Neuron (in vitro differentiated cells): ENCODE results near the gene TTC23L.

Experiments used
- H2AFZ ChIP-seq: one replicate; pipeline ENCODE4 v1.6.1; 2013; ENCODE audit warnings: low read depth, mild to moderate bottlenecking, inconsistent platforms, low read length, moderate library complexity
- H3K27me3 ChIP-seq: one replicate; pipeline ENCODE4 v1.6.1; 2013; ENCODE audit warnings: low read length; ENCODE audit not compliant: insufficient read depth
- H3K36me3 ChIP-seq: one replicate; pipeline ENCODE4 v1.6.1; 2013; ENCODE audit warnings: low read length; ENCODE audit not compliant: insufficient read depth
- H3K4me1 ChIP-seq: one replicate; pipeline ENCODE4 v1.6.1; 2013; ENCODE audit warnings: low read length; ENCODE audit not compliant: insufficient read depth
- H3K4me3 ChIP-seq: 2 replicates; pipeline ENCODE4 v1.5.1; 2013; ENCODE audit warnings: mild to moderate bottlenecking, low read length, moderate library complexity
- H3K9me3 ChIP-seq: one replicate; pipeline ENCODE4 v1.6.1; 2013; ENCODE audit warnings: low read length

TTC23L gene

GRCh38 chr5:34838785-34839714, at the start of gene TTC23L:
TTC23L (plus strand) TSS chr5:34839164; CDS start chr5:34840672, 1,508 bp downstream.
- Histone ChIP-seq H3K36me3 (peaks cover 2% of the 10 kb centered on the region), H3K9me3 (peaks cover 5% of the 10 kb centered on the region), H3K4me1 (peaks cover 13% of the 10 kb centered on the region), H3K4me3 (peak within 1 kb of the TSS; percentile 62), H2AFZ (peak within 1 kb of the TSS; percentile 84), H3K27me3 (no peaks in the 10 kb centered on the region)

- Histone ChIP-seq H3K4me1 (no peaks in the 10 kb centered on the region), H3K27me3 (no peaks in the 10 kb centered on the region), H3K36me3 (peaks cover 2% of the 10 kb centered on the region), H2AFZ (no peak overlapping the region), H3K9me3 (peaks cover 11% of the 10 kb centered on the region), H3K4me3 (no peak overlapping the region)
Measured at GRCh38 chr5:34789639-34790038, 49.3 kb upstream of the TTC23L start.

GRCh38 chr5:34790069-34790468, 48.9 kb upstream of the TTC23L start:
- Histone ChIP-seq H3K4me3 (no peak overlapping the region), H2AFZ (no peak overlapping the region), H3K27me3 (no peaks in the 10 kb centered on the region), H3K4me1 (no peaks in the 10 kb centered on the region), H3K9me3 (peaks cover 11% of the 10 kb centered on the region), H3K36me3 (peaks cover 2% of the 10 kb centered on the region)

- Histone ChIP-seq H3K4me1 (no peaks in the 10 kb centered on the region), H3K27me3 (no peaks in the 10 kb centered on the region), H3K4me3 (no peak overlapping the region), H3K9me3 (peaks cover 5% of the 10 kb centered on the region), H2AFZ (no peak overlapping the region), H3K36me3 (peaks cover 12% of the 10 kb centered on the region)
Measured at GRCh38 chr5:34791761-34792244, 47.2 kb upstream of the TTC23L start.

- Histone ChIP-seq H2AFZ (no peak overlapping the region), H3K27me3 (no peaks in the 10 kb centered on the region), H3K4me1 (no peaks in the 10 kb centered on the region), H3K36me3 (peaks cover 64% of the 10 kb centered on the region), H3K9me3 (no peaks in the 10 kb centered on the region), H3K4me3 (no peak overlapping the region)
Measured at GRCh38 chr5:34802834-34803563, 36.0 kb upstream of the TTC23L start.

GRCh38 chr5:34803974-34804732, 34.8 kb upstream of the TTC23L start:
- H3K9me3 ChIP-seq = no peaks in the 10 kb centered on the region
- no peak overlapping the region for H3K4me3 ChIP-seq
- H3K36me3 ChIP-seq = peaks cover 61% of the 10 kb centered on the region
- H3K4me1 ChIP-seq = no peaks in the 10 kb centered on the region
- H2AFZ ChIP-seq = no peak overlapping the region
- H3K27me3 ChIP-seq = no peaks in the 10 kb centered on the region

- no peak overlapping the region for H3K4me3 ChIP-seq
- no peak overlapping the region for H2AFZ ChIP-seq
- peaks cover 58% of the 10 kb centered on the region for H3K36me3 ChIP-seq
- H3K9me3 ChIP-seq = no peaks in the 10 kb centered on the region
- no peaks in the 10 kb centered on the region for H3K27me3 ChIP-seq
- H3K4me1 ChIP-seq = no peaks in the 10 kb centered on the region
Measured at GRCh38 chr5:34804913-34805312, 34.1 kb upstream of the TTC23L start.

GRCh38 chr5:34806532-34806931, 32.4 kb upstream of the TTC23L start:
- no peak overlapping the region for H3K4me3 ChIP-seq
- H2AFZ ChIP-seq = no peak overlapping the region
- H3K4me1 ChIP-seq = peaks cover 4% of the 10 kb centered on the region
- H3K9me3 ChIP-seq = no peaks in the 10 kb centered on the region
- H3K27me3 ChIP-seq = no peaks in the 10 kb centered on the region
- peaks cover 49% of the 10 kb centered on the region for H3K36me3 ChIP-seq

- Histone ChIP-seq H3K4me1 (peaks cover 6% of the 10 kb centered on the region), H3K4me3 (no peak overlapping the region), H3K36me3 (peaks cover 55% of the 10 kb centered on the region)
Measured at GRCh38 chr5:34811706-34812105, 27.3 kb upstream of the TTC23L start.

GRCh38 chr5:34813509-34813908, 25.5 kb upstream of the TTC23L start:
- H3K4me3 ChIP-seq = no peak overlapping the region
- no peaks in the 10 kb centered on the region for H3K27me3 ChIP-seq
- H3K36me3 ChIP-seq = peaks cover 47% of the 10 kb centered on the region
- H2AFZ ChIP-seq = no peak overlapping the region
- no peaks in the 10 kb centered on the region for H3K9me3 ChIP-seq
- H3K4me1 ChIP-seq = peaks cover 6% of the 10 kb centered on the region

More at GRCh38 chr5:34811706-34812105, 27.3 kb upstream of the TTC23L start:
- H2AFZ ChIP-seq = no peak overlapping the region
- H3K9me3 ChIP-seq = no peaks in the 10 kb centered on the region
- H3K27me3 ChIP-seq = no peaks in the 10 kb centered on the region

- no peaks in the 10 kb centered on the region for H3K27me3 ChIP-seq
- H2AFZ ChIP-seq = no peak overlapping the region
- H3K36me3 ChIP-seq = peaks cover 54% of the 10 kb centered on the region
- H3K9me3 ChIP-seq = peaks cover 2% of the 10 kb centered on the region
- H3K4me3 ChIP-seq = no peak overlapping the region
- H3K4me1 ChIP-seq = no peaks in the 10 kb centered on the region
Measured at GRCh38 chr5:34817558-34818351, 21.2 kb upstream of the TTC23L start.

GRCh38 chr5:34818717-34819116, 20.2 kb upstream of the TTC23L start:
- no peak overlapping the region for H2AFZ ChIP-seq
- peaks cover 54% of the 10 kb centered on the region for H3K36me3 ChIP-seq
- no peak overlapping the region for H3K4me3 ChIP-seq
- H3K9me3 ChIP-seq = peaks cover 2% of the 10 kb centered on the region
- H3K4me1 ChIP-seq = no peaks in the 10 kb centered on the region
- no peaks in the 10 kb centered on the region for H3K27me3 ChIP-seq
